Cortex of kidney (tissue), 1 donor: ENCODE measurements around the gene CMBL.
"Not testable (repeated sequence)": the region's sequence is repeated elsewhere in the genome, so short reads cannot be mapped to it uniquely, and the experiment has no call there.

Experiments used
- DNase-seq: peaks from one replicate; lab custom pipeline; 2025; lab: John Stamatoyannopoulos, UW

The CMBL gene

DNA sequence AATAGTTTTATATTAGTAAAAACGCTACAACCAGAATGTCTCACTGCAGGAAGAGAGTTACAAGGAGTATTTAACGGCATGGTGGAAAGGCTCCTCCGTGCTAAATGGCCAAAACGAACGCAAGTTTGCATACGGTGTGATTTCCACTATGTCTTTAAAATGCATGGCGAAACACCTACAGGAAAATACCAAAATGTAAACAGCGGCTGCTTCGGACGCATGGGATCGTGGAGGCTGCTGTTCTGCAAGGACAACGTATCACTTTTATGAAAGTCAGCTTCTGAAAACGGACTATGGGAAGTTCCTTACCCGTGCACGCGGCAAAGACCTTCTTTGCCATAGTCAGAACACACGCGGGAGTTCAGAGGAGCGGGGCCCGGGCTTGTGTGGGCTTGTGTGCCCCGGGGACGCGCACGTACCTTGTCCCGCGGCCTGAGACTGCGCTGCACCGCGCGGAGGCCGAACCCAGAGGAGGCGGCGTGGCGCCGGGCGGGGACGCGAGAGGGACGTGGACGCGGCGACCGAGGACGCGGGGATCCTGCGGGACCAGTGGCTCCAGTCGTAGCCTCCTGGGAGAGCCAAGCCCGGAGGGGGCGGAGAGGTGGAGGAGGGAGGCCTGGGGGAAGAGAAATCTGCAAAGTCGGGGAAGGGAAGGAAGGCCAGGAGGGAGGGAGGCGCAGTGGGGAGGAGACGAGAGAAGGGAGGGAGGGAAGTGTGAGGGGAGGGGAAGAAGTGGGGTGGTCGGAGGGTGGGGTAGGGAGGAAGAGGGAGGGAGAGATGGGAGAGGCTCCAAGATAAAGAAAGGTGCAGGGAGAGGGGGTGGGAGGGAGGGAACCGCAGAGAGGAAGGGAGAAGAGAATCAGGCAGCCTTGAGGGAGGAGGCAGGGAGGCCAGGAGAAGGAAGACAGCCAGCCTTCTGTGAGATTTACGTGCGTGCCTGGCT is at the start of gene CMBL:
Gene CMBL (minus strand): TSS at position 697 of the 943 bp plus-strand sequence. CDS start 17,140 bp downstream, outside the sequence.
- DNase-seq, result no peak

DNA sequence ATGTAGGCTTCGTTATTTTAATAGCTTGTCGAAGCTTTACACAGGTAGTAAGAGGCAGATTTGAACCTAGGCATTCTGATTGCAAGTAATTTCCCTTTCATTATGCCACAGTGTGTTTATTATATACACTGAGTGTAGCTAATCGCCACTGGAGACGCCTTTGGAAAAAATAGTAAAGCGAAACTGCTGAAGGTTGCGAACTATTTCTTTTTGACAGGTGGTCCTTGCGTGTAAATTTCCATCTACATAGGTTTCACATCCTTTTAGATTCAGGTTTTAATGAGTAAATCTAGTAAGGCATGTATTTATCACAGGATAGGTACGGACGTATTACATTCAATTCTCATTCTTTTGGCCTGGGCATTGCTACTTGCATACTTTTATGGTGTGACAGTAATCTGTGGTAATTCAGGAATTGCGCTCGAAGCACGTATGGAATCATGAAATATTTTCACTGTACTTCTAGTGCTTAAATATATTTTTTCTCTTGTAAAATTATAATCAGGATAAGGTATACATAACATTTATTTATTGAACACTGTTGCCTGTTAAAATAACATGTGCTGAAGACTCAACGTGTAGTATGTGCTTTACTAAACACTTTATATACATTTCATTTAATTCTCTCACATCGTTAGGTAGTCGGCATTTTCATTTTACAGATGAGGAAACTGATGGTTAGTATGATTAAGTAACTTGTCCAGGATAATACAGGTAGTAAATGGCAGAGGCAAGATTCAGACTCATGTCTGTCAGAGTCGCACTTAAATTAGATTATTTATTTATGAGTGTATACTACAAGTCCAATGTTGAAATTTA is 47.6 kb upstream of the CMBL start:
- no peak for DNase-seq

DNA sequence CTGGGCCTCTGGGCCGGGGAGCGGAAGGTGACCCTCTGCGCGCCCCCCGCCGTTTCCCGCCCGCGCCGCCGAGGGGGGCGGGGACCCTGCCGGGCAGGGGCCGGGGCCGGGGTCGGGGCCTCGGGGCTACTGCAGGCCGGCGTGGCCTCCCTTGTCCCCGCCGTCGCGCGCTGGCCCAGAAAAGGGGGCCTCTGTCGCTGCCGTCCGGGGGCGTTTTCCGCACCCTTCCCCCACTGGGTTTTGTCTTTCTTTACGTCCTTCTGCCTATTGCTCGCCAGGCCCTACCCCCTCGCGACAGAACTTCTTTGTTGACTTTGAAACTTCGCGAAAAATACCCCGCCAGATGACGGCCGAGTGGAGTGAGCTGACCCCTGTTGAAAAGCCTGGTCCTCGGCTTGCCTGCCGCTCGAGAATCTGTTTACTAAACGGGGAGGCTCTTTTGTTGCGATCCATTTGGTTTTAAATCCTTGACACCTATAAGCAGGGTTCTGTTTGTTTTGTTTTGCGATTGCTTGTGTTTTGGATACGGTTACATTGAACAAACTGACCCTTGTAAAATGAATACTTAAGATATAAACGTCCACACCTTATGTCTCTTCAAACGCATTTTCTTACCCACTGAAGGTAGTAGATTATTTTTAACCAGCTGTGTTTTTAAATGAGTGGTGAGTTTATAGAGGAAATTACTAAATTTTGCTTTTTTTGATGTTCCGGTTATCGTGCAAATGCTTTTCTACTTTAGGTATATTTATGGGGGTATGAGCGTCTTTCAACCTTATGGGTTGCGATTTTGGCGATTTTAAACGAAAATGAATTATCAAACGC is 46.6 kb upstream of the CMBL start:
- DNase-seq, result no peak

DNA sequence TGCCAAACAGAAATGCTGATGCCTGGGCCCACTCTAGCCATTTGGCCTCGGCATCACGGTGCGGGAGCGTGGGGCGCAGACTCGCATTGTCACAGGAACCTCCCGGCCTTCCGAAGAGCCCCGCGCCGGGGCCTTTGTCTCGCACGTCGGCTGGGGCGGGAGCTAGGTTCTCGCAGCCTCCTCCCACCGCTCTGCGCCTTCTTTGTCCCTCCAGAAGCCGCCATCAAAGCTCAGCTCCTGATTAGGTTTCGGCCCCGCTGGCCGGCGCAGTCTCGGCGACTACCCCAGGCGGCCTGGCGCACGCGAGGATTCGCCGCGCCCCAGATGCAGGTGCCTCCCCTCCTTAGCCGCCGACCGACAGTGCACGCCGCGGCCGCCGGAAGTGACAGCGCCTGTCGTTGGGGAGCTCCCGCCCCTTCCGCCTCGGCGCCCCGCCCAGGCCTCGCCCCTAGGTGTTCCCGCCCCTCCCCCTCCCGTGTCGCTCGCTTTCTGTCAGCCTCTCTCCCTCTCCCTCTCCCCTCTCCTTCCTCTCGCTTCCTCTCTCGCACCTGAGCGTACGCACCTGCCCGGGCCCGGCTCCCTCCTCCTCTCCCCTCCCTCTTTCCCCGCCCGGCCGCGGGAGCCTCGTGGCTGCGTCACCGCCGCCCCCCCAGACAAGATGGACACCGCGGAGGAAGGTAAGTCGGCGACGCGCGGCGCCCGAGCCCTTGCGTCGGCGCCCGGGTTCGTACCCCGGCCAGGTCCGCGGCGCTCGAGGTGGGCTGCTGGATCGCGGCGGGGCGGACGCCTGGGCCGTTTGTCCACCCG is 45.7 kb upstream of the CMBL start, which contains the start of gene MARCHF6:
Gene MARCHF6 (plus strand): TSS at position 455 of the 807 bp plus-strand sequence. CDS start 204 bp downstream, at position 659.
- DNase-seq, result no peak

DNA sequence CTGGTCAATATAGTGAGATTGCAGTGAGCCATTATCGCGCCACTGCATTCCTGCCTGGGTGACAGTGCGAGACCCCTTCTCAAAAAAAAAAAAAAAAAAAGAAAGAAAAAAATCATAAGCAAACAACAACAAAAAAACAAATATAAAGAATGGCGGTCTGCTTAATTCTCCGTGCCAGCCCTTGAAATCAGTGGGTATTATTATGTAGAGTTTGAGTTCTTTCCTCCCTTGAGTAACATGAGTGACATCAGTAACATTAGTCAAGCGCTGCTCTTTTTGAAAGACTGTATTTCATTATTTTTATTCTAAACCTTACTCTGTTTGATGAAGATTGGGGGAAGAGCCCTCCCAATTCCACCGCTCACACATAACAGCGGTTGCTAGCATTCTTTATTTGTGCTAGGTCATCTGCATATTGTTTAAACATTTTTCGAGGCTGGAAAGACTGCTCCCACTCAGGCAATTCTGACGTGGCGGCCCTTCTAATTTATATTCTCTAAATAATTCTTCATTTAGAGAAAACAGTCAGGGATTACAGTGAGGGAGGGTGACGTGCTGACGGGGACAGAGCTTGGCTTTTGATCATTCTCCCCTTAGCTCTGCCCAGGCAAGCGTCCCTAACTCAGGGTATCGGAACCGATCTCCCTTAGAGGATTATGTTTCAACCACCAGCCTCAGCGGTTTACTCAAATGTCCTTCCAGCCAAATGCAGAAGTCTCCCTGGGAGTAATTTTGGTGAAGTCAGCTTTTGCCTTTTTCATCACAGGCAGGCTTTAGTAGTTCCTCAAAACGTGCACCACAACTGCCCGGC is 44.9 kb upstream of the CMBL start:
- DNase-seq, result no peak

DNA sequence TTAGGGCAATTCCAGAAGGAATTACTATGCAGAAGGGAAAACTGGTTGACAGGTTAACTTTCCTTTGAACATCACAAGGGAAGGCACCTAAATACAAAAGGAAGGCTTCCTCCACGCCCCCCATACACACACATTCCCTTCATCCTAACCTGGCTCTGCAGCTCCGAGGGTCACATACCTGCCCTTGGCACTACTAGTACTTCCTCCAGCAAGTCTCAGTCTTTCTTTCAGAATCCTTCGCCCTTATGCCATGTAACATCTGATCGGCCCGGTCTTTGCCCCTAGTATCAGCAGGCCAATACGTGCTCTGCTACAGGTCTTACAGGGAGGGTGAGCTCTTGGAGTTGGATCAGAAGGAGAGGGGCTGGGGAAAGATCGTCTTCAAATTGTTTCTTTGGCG is 44.2 kb upstream of the CMBL start:
- no peak for DNase-seq

DNA sequence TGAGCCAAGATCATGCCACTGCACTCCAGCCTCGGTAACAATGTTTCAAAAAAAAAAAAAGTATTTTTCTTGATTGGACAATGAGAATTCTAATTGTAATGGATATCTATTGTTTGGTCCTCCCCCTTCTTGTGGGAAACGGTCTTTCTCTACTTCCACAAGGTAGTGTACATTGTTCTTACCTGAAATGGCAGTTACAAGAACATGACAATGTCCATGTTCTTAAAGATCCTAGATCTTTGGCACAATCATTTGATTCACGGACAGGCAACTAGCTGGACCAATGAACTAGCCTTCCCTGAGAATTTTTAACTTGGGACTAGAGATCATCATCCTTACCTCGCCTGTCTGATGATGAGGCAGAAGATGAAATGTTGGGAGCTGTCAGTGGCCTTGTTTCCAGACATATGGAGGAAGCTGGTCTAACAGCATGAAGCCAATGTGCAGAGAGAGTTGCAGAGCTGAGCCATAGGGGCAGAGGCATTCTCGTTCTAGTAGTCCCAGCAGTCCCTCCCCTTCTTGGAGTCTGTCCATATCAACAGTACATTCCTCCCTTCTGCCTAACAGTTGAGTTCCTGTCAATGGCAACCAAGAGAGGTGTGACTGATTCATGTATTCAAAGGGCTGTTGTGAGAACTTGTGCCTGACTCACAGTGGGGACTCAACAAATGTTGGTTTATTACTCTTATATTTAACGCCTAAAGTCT is 43.6 kb upstream of the CMBL start:
- no peak for DNase-seq

DNA sequence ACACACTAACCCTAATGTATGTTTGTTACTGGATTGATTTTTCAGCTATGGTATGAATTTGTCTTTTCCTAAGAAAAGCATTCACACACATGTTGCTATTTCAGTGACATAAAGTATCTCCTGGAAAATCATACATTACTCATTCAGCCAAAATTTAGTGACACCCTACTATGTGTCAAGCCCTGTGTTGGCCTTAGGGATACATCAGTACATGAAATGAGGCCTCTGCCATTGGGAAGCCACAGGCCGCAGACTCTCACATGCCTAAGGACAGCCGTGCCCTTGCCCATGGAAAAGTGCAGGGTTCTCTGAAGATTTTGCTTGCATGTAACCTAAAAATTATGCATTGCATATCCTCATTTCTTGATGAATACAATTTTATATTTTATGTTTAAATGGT is 40.6 kb upstream of the CMBL start:
- DNase-seq, result no peak

DNA sequence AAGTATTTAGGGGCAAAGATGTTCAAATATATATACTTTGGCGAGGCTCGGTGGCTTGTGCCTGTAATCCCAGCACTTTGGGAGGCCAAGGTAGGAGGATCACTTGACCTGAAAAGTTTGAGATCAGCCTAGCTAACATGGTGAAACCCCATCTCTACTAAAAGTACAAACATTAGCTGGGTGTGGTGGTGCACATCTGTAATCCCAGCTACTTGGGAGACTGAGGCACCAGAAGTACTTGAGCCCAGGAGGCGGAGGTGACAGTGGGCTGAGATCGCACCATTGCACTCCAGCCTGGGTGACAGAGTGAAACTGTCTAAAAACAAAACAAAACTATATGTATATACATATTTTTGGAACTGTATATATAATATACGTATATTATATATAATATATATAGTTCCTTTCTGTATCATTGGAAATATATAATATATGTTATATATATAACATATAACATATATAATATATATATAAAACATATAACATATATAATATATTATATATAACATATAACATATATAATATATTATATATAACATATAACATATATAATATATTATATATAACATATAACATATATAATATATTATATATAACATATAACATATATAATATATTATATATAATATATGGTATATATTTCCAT is 36.9 kb upstream of the CMBL start:
- not testable (repeated sequence) for DNase-seq

DNA sequence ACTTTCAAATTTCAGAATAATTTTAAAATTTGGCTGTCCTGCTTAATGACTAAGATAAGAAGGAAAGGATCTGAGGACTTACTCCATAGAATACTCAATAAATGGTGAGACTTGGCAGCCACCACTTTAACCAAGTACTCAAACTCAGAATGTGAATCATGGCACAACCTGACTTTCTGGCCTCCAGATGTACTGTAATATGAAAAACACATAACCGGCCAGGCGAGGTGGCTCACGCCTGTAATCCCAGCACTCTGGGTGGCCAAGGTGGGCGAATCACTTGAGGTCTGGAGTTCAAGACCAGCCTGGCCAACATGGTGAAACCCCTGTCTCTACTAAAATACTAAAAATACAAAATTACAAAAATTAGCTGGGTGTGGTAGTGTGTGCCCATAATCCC is 35.8 kb upstream of the CMBL start:
- DNase-seq, result no peak

DNA sequence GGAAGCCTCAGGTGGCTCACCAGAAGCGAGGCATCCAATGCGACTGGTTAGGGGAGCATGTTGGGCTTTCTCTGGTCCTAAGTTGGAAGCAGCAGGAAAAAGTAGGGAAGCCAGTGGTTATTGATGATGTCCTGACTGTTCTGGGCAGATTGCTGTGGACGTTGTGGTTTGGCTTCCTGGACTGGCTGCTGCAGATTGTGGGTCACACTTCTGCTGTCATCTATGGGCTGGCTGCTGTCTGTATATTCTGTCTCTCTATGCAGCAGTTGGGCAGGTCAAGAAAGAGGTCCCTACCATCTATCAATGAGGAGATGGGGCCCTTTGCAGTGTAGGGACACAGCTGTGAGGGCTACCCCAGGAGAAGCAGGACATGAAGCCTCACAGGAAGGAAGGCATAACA is 32.3 kb upstream of the CMBL start:
- no peak for DNase-seq

DNA sequence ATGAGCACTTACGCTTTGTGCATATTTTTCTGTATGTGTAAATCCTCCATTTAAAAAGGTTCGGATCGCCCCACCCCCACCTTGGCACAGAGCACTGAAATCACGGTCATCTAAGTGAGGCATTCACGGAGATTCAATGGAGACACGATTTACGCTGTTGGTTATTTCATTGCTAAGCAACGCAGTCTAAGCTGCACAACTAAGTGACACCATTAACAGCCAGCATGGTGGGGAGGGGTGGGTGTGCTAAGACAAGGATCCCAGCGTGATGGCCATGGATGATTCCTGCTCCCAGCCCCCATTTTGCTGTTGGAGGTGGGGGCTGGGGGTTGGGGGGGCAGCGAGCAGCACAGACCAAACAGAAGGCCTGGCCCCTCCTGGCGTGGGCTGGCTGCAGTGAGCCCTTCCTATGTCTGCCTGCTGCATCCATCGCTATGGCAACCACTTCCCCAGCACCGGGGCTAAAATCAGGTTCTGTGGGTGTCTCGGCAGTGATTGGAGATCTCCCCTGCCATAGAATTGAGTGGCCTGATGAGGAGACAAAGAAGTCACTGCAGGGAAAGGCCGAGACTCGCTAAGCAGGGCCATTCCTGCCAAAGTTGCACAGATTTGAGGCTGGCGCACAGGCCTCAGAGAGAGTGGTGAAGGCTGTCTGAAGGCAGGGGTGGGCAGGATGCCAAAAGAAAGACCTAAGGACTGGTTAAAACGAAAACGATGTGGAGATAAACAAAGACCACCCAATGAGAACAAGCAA is 31.5 kb upstream of the CMBL start:
- DNase-seq, result no peak

DNA sequence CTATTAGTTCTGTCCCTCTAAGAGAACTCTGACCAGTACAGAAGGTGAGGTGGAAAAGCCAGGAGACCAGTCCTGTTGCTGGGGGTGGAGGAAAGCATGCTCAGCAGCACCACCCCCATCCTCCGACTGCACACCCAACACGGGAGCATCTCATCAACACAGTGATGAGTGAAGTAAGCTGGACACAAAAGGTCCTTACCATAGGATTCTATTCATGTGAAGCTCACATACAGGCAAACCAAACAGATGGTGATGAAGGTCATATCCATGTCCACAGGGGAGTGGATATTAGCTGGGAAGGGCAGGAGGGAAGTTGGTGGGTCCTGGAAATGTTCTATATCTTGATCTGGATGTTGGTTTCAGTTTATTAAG is 31.0 kb upstream of the CMBL start:
- DNase-seq, result no peak

DNA sequence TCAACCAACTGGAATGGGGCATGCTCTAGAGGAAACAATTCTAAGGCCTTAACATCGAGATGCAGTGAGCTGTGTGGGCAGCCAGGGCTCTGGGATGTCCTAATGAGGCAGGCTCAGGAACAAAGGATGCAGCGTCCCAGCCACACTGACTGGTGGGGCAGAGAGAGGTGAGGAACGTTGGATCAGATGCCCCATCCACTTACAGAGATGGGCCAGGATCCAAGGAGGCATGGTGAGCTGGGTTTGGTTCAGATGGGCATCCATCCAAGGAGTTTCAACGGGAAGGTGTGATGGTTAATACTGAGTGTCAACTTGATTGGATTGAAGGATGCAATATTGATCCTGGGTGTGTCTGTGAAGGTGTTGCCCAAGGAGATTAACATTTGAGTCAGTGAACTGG is 30.3 kb upstream of the CMBL start:
- DNase-seq, result no peak

DNA sequence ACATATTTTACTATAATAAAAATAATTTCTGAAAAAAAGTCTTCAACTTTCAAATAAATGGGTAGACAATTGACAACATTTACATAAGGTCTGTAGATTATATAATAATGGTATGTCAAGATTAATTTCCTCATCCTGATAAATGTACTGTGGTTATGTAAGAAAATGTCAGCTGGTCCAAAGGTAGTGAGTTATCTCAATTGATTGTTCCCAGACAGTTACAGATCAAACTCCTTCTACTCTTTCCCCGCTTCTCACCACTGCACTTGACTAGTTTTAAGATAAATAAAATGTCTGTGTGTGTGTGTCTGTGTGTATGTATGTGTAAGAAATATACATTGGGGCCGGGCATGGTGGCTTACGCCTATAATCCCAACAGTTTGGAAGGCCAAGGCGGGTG is 29.4 kb upstream of the CMBL start:
- no peak for DNase-seq

DNA sequence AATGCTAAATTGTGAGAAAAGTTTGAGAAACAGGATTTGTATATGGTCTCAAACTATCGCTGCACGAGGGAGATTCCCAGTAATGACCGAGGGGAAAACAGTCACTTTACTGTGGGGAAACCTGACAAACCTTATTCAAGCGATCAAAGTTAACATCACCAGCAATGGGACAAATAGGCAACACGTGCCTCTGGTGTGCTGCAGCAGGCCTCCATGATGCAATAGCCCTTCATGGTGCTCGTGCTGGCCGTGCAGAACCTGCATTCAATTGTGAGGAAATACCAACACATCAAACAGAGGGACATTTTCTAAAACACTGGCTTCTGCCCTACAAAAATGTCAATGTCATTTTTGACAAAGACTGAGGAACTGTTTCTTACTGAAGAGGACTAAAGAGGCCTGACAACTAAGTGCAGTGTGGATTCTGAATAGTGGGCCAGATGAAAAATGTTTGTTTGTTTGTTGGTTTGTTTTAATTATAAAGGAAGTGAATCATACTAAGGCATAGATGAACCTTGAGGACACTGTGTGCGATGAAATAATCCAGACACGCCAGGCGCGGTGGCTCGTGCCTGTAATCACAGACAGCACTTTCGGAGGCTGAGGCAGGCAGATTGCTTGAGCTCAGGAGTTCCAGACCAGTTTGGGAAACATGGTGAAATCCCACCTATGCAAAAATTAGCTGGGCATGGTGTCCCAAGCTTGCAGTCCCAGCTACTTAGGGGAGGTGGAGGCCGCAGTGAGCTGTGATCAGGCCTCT is 28.2 kb upstream of the CMBL start:
- no peak for DNase-seq

DNA sequence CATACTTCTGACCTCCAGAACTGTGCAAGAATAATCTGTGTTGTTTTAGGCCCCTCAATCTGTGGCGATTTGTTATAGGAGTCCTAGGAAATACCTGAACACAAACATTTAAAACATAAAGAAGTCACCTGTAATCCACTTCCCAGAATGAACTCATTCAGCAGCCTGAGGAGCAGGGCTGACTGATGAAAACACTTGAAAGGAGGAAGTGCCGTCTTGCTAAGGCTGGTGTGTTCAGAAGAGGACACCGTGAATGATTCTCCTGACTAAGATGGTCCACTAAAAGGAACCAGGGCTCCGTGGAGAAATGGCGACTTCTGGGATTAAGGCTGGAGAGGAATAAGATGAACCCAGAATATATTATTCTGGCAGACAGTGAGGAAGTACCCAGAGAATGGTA is 27.1 kb upstream of the CMBL start:
- DNase-seq, result no peak
